Peyer's patch (tissue), 4 donors: Measurements from ENCODE around the gene MARCHF7.

Experiments
- POLR2A ChIP-seq, 2 donors: fragments of 450-650 bp; IDR thresholded peaks; one replicate each; pipeline ENCODE4 v1.5.1; 2017; ENCODE audit warnings: antibody characterized with exemption in 2 of 2, mild to moderate bottlenecking in 2 of 2, moderate library complexity in 2 of 2
- TF ChIP-seq, protein P1 (sequence below), 6 experiments: fragments of 450-650 bp in 4 of 6; fragments of 200-600 bp in 2 of 6; sonication (generic) in 1 of 6; IDR thresholded peaks; one replicate each; pipeline ENCODE4 v1.5.1; 2017 to 2019; ENCODE audit warnings: antibody characterized with exemption in 6 of 6, mild to moderate bottlenecking in 3 of 6, moderate library complexity in 1 of 6

DNA sequence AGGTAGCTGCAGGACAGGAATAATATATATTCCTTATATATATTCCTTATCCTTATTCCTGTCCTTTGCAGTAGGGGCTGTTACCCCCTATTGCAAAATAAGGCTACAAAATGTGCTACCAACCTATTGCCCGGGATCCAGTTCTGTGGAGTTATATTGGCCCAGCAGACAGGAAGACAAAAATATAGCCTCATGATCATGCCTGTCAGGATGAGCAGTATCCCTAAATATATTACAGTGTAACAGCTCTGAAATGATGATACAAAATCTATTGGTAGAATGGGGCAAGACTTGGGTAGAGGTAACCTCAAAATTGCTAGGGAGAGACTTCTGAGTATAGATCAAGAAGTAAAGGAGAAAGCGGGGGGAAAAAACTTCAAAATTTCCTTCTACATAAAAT, 31.6 kb upstream of the MARCHF7 start:
- TF ChIP-seq, protein P1, sequence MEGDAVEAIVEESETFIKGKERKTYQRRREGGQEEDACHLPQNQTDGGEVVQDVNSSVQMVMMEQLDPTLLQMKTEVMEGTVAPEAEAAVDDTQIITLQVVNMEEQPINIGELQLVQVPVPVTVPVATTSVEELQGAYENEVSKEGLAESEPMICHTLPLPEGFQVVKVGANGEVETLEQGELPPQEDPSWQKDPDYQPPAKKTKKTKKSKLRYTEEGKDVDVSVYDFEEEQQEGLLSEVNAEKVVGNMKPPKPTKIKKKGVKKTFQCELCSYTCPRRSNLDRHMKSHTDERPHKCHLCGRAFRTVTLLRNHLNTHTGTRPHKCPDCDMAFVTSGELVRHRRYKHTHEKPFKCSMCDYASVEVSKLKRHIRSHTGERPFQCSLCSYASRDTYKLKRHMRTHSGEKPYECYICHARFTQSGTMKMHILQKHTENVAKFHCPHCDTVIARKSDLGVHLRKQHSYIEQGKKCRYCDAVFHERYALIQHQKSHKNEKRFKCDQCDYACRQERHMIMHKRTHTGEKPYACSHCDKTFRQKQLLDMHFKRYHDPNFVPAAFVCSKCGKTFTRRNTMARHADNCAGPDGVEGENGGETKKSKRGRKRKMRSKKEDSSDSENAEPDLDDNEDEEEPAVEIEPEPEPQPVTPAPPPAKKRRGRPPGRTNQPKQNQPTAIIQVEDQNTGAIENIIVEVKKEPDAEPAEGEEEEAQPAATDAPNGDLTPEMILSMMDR (IDR thresholded peaks at IDR 0.05): no peak
- no peak for TF ChIP-seq POLR2A (IDR thresholded peaks at IDR 0.05)
